Liver (tissue), 9 donors: ENCODE data around the gene ALK. TPM values are rescaled to one million over a fixed set of nuclear protein-coding genes. Genes with fewer than 3 reads are reported as not detected.

Experiments
- DNase-seq: peaks from one replicate; pipeline ENCODE4 v3.0.0-alpha.2; 2017; ENCODE audit warnings: low spot score
- H3K27ac ChIP-seq, 2 donors: one replicate each; pipeline ENCODE4 v1.7.0; 2013; ENCODE audit warnings: inconsistent platforms in 2 of 2, low read length in 2 of 2, control low read depth in 1 of 2, low read depth in 1 of 2, mild to moderate bottlenecking in 1 of 2
- H3K27me3 ChIP-seq, 4 donors: one replicate each; pipeline versions ENCODE4 v1.6.1 to v1.7.0; 2013; ENCODE audit warnings: low read length in 3 of 4, inconsistent platforms in 1 of 4, mild to moderate bottlenecking in 1 of 4, moderate library complexity in 1 of 4; ENCODE audit not compliant: control insufficient read depth in 4 of 4, insufficient read depth in 4 of 4
- H3K36me3 ChIP-seq, 4 donors: one replicate each; pipeline versions ENCODE4 v1.6.1 to v1.7.0; 2013; ENCODE audit warnings: low read length in 3 of 4, mild to moderate bottlenecking in 3 of 4, low read depth in 1 of 4, moderate library complexity in 1 of 4; ENCODE audit not compliant: control insufficient read depth in 4 of 4, insufficient read depth in 3 of 4
- H3K4me1 ChIP-seq, 4 donors: one replicate each; pipeline versions ENCODE4 v1.6.1 to v1.7.0; 2013; ENCODE audit warnings: low read length in 3 of 4, mild to moderate bottlenecking in 3 of 4, moderate library complexity in 1 of 4; ENCODE audit not compliant: control insufficient read depth in 4 of 4, insufficient read depth in 4 of 4
- H3K4me3 ChIP-seq, 3 donors: one replicate each; pipeline versions ENCODE4 v1.6.1 to v1.7.0; 2013; ENCODE audit warnings: low read length in 3 of 3, control low read depth in 1 of 3, low read depth in 1 of 3, mild to moderate bottlenecking in 1 of 3
- H3K9ac ChIP-seq, 2 donors: one replicate each; pipeline ENCODE4 v1.7.0; 2013; ENCODE audit warnings: low read length in 2 of 2, mild to moderate bottlenecking in 2 of 2, moderate library complexity in 2 of 2, control low read depth in 1 of 2, low read depth in 1 of 2
- H3K9me3 ChIP-seq, 4 donors: one replicate each; pipeline versions ENCODE4 v1.6.1 to v1.7.0; 2013; ENCODE audit warnings: low read length in 3 of 4; ENCODE audit not compliant: control insufficient read depth in 4 of 4
- ATF3 ChIP-seq: IDR thresholded peaks from 2 replicates; pipeline ENCODE4 v1.6.1; 2016; ENCODE audit warnings: antibody characterized with exemption
- EGR1 ChIP-seq, 2 donors: IDR thresholded peaks; 2 replicates each; pipeline ENCODE4 v1.6.1; 2016 to 2018; ENCODE audit warnings: antibody characterized with exemption in 2 of 2, low read depth in 2 of 2
- FOXA1 ChIP-seq: IDR thresholded peaks from 2 replicates; pipeline ENCODE4 v1.6.1; 2016; ENCODE audit warnings: antibody characterized with exemption
- FOXA2 ChIP-seq: IDR thresholded peaks from 2 replicates; pipeline ENCODE4 v1.6.1; 2016; ENCODE audit warnings: antibody characterized with exemption
- GABPA ChIP-seq, 2 donors: IDR thresholded peaks in 1 of 2; conservative IDR thresholded peaks in 1 of 2; 2 replicates each; pipeline ENCODE4 v1.6.1; 2016; ENCODE audit warnings: antibody characterized with exemption in 2 of 2, mild to moderate bottlenecking in 1 of 2, moderate library complexity in 1 of 2
- HNF4A ChIP-seq, 2 donors: conservative IDR thresholded peaks; 2 replicates each; pipeline ENCODE4 v1.6.1; 2016; ENCODE audit warnings: antibody characterized with exemption in 2 of 2, mild to moderate bottlenecking in 2 of 2
- HNF4G ChIP-seq: IDR thresholded peaks from 2 replicates; pipeline ENCODE4 v1.6.1; 2016; ENCODE audit warnings: antibody characterized with exemption
- JUND ChIP-seq, 2 donors: IDR thresholded peaks; 2 replicates each; pipeline ENCODE4 v1.6.1; 2016; ENCODE audit warnings: antibody characterized with exemption in 2 of 2
- MAX ChIP-seq: IDR thresholded peaks from 2 replicates; pipeline ENCODE4 v1.6.1; 2016; ENCODE audit warnings: antibody characterized with exemption
- NR2F2 ChIP-seq: IDR thresholded peaks from 2 replicates; pipeline ENCODE4 v1.6.1; 2016; ENCODE audit warnings: antibody characterized with exemption
- REST ChIP-seq: IDR thresholded peaks from 2 replicates; pipeline ENCODE4 v1.6.1; 2016; ENCODE audit warnings: antibody characterized with exemption, mild to moderate bottlenecking
- RXRA ChIP-seq, 2 donors: IDR thresholded peaks; 2 replicates each; pipeline ENCODE4 v1.6.1; 2017 to 2018; ENCODE audit warnings: antibody characterized with exemption in 2 of 2, mild to moderate bottlenecking in 1 of 2
- SP1 ChIP-seq: IDR thresholded peaks from 2 replicates; pipeline ENCODE4 v1.6.1; 2018; ENCODE audit warnings: antibody characterized with exemption, mild to moderate bottlenecking
- TAF1 ChIP-seq: conservative IDR thresholded peaks from 2 replicates; pipeline ENCODE4 v1.6.1; 2016; ENCODE audit warnings: antibody characterized with exemption, mild to moderate bottlenecking
- YY1 ChIP-seq: IDR thresholded peaks from 2 replicates; pipeline ENCODE4 v1.6.1; 2016; ENCODE audit warnings: antibody characterized with exemption, mild to moderate bottlenecking
- WGBS: extraction: QIAGEN DNeasy Blood & Tissue Kit; methylation state at CpG from one replicate; pipeline ENCODE4 v1.1.7; 2013; 5-methylcytosine and 5-hydroxymethylcytosine counted together
- polyA plus RNA-seq, 2 donors: library from polyadenylated mRNA; stranded (reverse) in 1 of 2; unstranded in 1 of 2; fragments of 200-250 nt in 1 of 2; fragments of >200 nt in 1 of 2; fragmentation: Nextera tagmentation in 1 of 2; extraction: Ambion mirVana in 1 of 2; gene quantifications; one replicate each; pipeline versions ENCODE4 v1.2.1 to v1.2.3, GENCODE V29; 2013 to 2015
- total RNA-seq, 2 donors: library from RNA; depleted of rRNA; stranded (reverse); fragments of >200 nt; gene quantifications; one replicate each; pipeline ENCODE4 v1.2.3, GENCODE V29; 2014
- TF ChIP-seq, protein P1 (sequence below): IDR thresholded peaks from 2 replicates; pipeline ENCODE4 v1.6.1; 2016; ENCODE audit warnings: antibody characterized with exemption
- TF ChIP-seq, protein P2 (sequence below): fragments of 150-350 bp; IDR thresholded peaks from 2 replicates; pipeline ENCODE4 v1.5.1; 2017; ENCODE audit warnings: improper control_type of control experiment, low read depth, low read length; ENCODE audit not compliant: missing input control
- donor health status: healthy.
- donor health status: healthy.
- donor health status: healthy.
- donor health status: healthy.
- donor health status: healthy.

The ALK gene
- total and polyA plus RNA-seq, 4 donors = under 0.01 TPM; not detected in 3

DNA sequence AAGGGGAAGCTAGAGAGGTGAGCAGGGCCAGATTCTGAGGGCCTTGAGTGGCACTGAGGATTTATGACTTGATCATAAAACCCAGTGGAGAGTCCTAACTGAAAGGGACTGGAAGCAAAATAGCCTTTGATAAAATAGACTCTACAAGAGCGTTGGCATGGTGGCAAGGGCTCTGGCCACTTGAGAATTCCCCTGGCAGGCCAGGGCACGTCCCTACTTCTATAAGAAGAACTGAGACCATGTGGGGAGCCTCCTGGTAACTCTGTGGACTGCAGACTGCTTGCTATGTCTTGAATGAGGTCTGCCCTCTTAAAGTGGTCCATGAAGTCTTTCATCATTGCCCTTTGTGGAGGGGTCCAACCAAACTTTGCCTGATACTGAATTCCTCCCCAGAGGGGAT, 324.8 kb downstream of the ALK start:
- H3K4me3 ChIP-seq = no peak overlapping the region
- 81% methylated on average over 2 of the region's 2 CpGs for WGBS
- H3K27ac ChIP-seq = no peak overlapping the region

More for the DNA sequence above, 324.8 kb downstream of the ALK start:
- Histone ChIP-seq H3K4me1 (no peaks in the 10 kb centered on the region), H3K9ac (no peak overlapping the region), H3K36me3 (no peaks in the 10 kb centered on the region), H3K27me3 (no peaks in the 10 kb centered on the region), H3K9me3 (no peaks in the 10 kb centered on the region)
- TF ChIP-seq MAX (no peak), RXRA (IDR thresholded peaks at IDR 0.05) (no peak), FOXA2 (no peak), REST (no peak), ATF3 (no peak), TAF1 (no peak), HNF4A (conservative IDR thresholded peaks at IDR 0.05) (no peak), YY1 (no peak), EGR1 (IDR thresholded peaks at IDR 0.05; ENCODE audit: low read depth in 2 of 2) (no peak), HNF4G (no peak), NR2F2 (no peak), FOXA1 (no peak), JUND (IDR thresholded peaks at IDR 0.05) (no peak), GABPA (IDR thresholded peaks at IDR 0.05 in 1 of 2, conservative IDR thresholded peaks at IDR 0.05 in 1 of 2) (no peak), SP1 (no peak)
- TF ChIP-seq, protein P1, sequence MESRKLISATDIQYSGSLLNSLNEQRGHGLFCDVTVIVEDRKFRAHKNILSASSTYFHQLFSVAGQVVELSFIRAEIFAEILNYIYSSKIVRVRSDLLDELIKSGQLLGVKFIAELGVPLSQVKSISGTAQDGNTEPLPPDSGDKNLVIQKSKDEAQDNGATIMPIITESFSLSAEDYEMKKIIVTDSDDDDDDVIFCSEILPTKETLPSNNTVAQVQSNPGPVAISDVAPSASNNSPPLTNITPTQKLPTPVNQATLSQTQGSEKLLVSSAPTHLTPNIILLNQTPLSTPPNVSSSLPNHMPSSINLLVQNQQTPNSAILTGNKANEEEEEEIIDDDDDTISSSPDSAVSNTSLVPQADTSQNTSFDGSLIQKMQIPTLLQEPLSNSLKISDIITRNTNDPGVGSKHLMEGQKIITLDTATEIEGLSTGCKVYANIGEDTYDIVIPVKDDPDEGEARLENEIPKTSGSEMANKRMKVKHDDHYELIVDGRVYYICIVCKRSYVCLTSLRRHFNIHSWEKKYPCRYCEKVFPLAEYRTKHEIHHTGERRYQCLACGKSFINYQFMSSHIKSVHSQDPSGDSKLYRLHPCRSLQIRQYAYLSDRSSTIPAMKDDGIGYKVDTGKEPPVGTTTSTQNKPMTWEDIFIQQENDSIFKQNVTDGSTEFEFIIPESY = no peak
- TF ChIP-seq, protein P2, sequence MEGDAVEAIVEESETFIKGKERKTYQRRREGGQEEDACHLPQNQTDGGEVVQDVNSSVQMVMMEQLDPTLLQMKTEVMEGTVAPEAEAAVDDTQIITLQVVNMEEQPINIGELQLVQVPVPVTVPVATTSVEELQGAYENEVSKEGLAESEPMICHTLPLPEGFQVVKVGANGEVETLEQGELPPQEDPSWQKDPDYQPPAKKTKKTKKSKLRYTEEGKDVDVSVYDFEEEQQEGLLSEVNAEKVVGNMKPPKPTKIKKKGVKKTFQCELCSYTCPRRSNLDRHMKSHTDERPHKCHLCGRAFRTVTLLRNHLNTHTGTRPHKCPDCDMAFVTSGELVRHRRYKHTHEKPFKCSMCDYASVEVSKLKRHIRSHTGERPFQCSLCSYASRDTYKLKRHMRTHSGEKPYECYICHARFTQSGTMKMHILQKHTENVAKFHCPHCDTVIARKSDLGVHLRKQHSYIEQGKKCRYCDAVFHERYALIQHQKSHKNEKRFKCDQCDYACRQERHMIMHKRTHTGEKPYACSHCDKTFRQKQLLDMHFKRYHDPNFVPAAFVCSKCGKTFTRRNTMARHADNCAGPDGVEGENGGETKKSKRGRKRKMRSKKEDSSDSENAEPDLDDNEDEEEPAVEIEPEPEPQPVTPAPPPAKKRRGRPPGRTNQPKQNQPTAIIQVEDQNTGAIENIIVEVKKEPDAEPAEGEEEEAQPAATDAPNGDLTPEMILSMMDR = no peak
- DNase-seq = no peak
